ENCODE results near the gene POT1. TPM values are rescaled to one million over a fixed set of nuclear protein-coding genes. Genes with fewer than 3 reads are reported as not detected.

Gene POT1
- total and polyA plus RNA-seq, 2 experiments from 2014 or later, result 12.0 to 40.4 TPM

DNA sequence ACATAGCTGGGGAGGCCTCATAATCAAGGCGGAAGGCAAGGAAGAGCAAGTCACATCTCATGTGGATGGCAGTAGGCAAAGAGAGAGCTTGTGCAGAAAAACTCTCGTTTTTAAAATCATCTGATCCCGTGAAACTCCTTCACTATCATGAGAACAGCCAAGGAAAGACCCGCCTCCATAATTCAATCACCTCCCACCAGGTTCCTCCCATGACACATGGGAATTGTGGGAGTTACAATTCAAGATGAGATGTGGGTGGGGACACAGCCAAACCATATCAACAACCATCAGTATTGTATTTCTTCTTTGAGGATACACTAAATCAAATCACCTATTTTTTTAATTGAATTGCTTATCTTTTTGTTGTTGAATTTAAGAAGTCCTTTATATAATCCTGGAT is 16.7 kb downstream of the POT1 start:
- Histone ChIP-seq H3K79me2 (replicated peaks; ENCODE audit: insufficient read depth) (peaks cover 17% of the 10 kb centered on the region), H3K4me3 (no peak overlapping the region), H3F3A (replicated peaks; ENCODE audit: low read depth) (no peaks in the 10 kb centered on the region), H3K4me2 (no peak overlapping the region), H4K20me1 (replicated peaks; ENCODE audit: insufficient read depth) (0 out of 2 replicates have a peak, but pooled peaks cover 2% of the 10 kb centered on the region), H2AFZ (no peak overlapping the region), H3K27me3 (ENCODE audit: insufficient read depth) (no peaks in the 10 kb centered on the region), H3K36me3 (ENCODE audit: insufficient read depth) (no peaks in the 10 kb centered on the region), H3K27ac (ENCODE audit: low read depth) (no peak overlapping the region), H3K9me2 (ENCODE audit: insufficient read depth) (no peaks in the 10 kb centered on the region), H3K4me1 (ENCODE audit: insufficient read depth) (no peaks in the 10 kb centered on the region)
- no peaks in the 10 kb centered on the region for H3K27me3 Mint-ChIP-seq (ENCODE audit: insufficient read depth, low read depth, poor library complexity)
- H3K4me3 Mint-ChIP-seq, result no peak overlapping the region
- H3K27ac Mint-ChIP-seq, result no peak overlapping the region
- ATAC-seq (no peak), DNase-seq (ENCODE audit: low spot score) (no peak)
- H3K9me3 Mint-ChIP-seq, result no peaks in the 10 kb centered on the region
- TF ChIP-seq POLR2AphosphoS5 (IDR thresholded peaks at IDR 0.05; ENCODE audit: low read depth), result no peak
- TF ChIP-seq, protein P1, sequence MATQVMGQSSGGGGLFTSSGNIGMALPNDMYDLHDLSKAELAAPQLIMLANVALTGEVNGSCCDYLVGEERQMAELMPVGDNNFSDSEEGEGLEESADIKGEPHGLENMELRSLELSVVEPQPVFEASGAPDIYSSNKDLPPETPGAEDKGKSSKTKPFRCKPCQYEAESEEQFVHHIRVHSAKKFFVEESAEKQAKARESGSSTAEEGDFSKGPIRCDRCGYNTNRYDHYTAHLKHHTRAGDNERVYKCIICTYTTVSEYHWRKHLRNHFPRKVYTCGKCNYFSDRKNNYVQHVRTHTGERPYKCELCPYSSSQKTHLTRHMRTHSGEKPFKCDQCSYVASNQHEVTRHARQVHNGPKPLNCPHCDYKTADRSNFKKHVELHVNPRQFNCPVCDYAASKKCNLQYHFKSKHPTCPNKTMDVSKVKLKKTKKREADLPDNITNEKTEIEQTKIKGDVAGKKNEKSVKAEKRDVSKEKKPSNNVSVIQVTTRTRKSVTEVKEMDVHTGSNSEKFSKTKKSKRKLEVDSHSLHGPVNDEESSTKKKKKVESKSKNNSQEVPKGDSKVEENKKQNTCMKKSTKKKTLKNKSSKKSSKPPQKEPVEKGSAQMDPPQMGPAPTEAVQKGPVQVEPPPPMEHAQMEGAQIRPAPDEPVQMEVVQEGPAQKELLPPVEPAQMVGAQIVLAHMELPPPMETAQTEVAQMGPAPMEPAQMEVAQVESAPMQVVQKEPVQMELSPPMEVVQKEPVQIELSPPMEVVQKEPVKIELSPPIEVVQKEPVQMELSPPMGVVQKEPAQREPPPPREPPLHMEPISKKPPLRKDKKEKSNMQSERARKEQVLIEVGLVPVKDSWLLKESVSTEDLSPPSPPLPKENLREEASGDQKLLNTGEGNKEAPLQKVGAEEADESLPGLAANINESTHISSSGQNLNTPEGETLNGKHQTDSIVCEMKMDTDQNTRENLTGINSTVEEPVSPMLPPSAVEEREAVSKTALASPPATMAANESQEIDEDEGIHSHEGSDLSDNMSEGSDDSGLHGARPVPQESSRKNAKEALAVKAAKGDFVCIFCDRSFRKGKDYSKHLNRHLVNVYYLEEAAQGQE (IDR thresholded peaks at IDR 0.05; ENCODE audit: unreplicated experiment), result no peak
- no peak for TF ChIP-seq EZH2 (IDR thresholded peaks at IDR 0.05; ENCODE audit: low read depth, unreplicated experiment)
- no peak for TF ChIP-seq STAT1 (IDR thresholded peaks at IDR 0.05; ENCODE audit: unreplicated experiment)
- no peak for TF ChIP-seq ZNF331 (CRISPR knock-in tag; IDR thresholded peaks at IDR 0.05; ENCODE audit: low read depth)
- TF ChIP-seq CREB1 (CRISPR knock-in tag; IDR thresholded peaks at IDR 0.05; ENCODE audit: low read depth), result no peak
- no peaks in the 10 kb centered on the region; the same call in 2 of the 3 replicates for H3K36me3 Mint-ChIP-seq (ENCODE audit: low read depth)
- peaks cover 2% of the 10 kb centered on the region; the same call in 2 of the 3 replicates for H3K4me1 Mint-ChIP-seq

- H3F3A ChIP-seq (replicated peaks; ENCODE audit: low read depth), result no peaks in the 10 kb centered on the region
- H3K27ac Mint-ChIP-seq, result no peak overlapping the region
- no peaks in the 10 kb centered on the region for H3K27me3 Mint-ChIP-seq (ENCODE audit: insufficient read depth, low read depth, poor library complexity)
- no peak overlapping the region for H3K4me2 ChIP-seq
- DNase-seq (ENCODE audit: low spot score) (no peak), ATAC-seq (no peak)
- H3K4me3 ChIP-seq, result no peak overlapping the region
- H3K36me3 ChIP-seq (ENCODE audit: insufficient read depth), result no peaks in the 10 kb centered on the region
- no peak overlapping the region for H3K4me3 Mint-ChIP-seq
- H3K36me3 Mint-ChIP-seq (ENCODE audit: low read depth), result peaks cover 4% of the 10 kb centered on the region; the same call in 2 of the 3 replicates
- peaks cover 9% of the 10 kb centered on the region; the same call in 2 of the 3 replicates for H3K9me3 Mint-ChIP-seq
- H2AFZ ChIP-seq, result no peak overlapping the region
- H3K4me1 ChIP-seq (ENCODE audit: insufficient read depth), result no peaks in the 10 kb centered on the region
- no peak overlapping the region for H3K27ac ChIP-seq (ENCODE audit: low read depth)
- H3K4me1 Mint-ChIP-seq, result no peaks in the 10 kb centered on the region
- H3K9me2 ChIP-seq (ENCODE audit: insufficient read depth), result no peaks in the 10 kb centered on the region
- H4K20me1 ChIP-seq (replicated peaks; ENCODE audit: insufficient read depth), result 0 out of 2 replicates have a peak, but pooled peaks cover 4% of the 10 kb centered on the region
- H3K27me3 ChIP-seq (ENCODE audit: insufficient read depth), result no peaks in the 10 kb centered on the region
- H3K79me2 ChIP-seq (replicated peaks; ENCODE audit: insufficient read depth), result peaks cover 14% of the 10 kb centered on the region
- TF ChIP-seq EZH2 (IDR thresholded peaks at IDR 0.05; ENCODE audit: low read depth, unreplicated experiment) (no peak), CREB1 (CRISPR knock-in tag; IDR thresholded peaks at IDR 0.05; ENCODE audit: low read depth) (no peak), ZNF331 (CRISPR knock-in tag; IDR thresholded peaks at IDR 0.05; ENCODE audit: low read depth) (no peak), POLR2AphosphoS5 (IDR thresholded peaks at IDR 0.05; ENCODE audit: low read depth) (no peak)
- TF ChIP-seq, protein P2, sequence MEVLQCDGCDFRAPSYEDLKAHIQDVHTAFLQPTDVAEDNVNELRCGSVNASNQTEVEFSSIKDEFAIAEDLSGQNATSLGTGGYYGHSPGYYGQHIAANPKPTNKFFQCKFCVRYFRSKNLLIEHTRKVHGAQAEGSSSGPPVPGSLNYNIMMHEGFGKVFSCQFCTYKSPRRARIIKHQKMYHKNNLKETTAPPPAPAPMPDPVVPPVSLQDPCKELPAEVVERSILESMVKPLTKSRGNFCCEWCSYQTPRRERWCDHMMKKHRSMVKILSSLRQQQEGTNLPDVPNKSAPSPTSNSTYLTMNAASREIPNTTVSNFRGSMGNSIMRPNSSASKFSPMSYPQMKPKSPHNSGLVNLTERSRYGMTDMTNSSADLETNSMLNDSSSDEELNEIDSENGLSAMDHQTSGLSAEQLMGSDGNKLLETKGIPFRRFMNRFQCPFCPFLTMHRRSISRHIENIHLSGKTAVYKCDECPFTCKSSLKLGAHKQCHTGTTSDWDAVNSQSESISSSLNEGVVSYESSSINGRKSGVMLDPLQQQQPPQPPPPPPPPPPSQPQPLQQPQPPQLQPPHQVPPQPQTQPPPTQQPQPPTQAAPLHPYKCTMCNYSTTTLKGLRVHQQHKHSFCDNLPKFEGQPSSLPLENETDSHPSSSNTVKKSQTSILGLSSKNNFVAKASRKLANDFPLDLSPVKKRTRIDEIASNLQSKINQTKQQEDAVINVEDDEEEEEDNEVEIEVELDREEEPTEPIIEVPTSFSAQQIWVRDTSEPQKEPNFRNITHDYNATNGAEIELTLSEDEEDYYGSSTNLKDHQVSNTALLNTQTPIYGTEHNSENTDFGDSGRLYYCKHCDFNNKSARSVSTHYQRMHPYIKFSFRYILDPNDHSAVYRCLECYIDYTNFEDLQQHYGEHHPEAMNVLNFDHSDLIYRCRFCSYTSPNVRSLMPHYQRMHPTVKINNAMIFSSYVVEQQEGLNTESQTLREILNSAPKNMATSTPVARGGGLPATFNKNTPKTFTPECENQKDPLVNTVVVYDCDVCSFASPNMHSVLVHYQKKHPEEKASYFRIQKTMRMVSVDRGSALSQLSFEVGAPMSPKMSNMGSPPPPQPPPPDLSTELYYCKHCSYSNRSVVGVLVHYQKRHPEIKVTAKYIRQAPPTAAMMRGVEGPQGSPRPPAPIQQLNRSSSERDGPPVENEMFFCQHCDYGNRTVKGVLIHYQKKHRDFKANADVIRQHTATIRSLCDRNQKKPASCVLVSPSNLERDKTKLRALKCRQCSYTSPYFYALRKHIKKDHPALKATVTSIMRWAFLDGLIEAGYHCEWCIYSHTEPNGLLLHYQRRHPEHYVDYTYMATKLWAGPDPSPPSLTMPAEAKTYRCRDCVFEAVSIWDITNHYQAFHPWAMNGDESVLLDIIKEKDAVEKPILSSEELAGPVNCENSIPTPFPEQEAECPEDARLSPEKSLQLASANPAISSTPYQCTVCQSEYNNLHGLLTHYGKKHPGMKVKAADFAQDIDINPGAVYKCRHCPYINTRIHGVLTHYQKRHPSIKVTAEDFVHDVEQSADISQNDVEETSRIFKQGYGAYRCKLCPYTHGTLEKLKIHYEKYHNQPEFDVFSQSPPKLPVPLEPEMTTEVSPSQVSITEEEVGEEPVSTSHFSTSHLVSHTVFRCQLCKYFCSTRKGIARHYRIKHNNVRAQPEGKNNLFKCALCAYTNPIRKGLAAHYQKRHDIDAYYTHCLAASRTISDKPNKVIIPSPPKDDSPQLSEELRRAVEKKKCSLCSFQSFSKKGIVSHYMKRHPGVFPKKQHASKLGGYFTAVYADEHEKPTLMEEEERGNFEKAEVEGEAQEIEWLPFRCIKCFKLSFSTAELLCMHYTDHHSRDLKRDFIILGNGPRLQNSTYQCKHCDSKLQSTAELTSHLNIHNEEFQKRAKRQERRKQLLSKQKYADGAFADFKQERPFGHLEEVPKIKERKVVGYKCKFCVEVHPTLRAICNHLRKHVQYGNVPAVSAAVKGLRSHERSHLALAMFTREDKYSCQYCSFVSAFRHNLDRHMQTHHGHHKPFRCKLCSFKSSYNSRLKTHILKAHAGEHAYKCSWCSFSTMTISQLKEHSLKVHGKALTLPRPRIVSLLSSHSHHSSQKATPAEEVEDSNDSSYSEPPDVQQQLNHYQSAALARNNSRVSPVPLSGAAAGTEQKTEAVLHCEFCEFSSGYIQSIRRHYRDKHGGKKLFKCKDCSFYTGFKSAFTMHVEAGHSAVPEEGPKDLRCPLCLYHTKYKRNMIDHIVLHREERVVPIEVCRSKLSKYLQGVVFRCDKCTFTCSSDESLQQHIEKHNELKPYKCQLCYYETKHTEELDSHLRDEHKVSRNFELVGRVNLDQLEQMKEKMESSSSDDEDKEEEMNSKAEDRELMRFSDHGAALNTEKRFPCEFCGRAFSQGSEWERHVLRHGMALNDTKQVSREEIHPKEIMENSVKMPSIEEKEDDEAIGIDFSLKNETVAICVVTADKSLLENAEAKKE (CRISPR knock-in tag; IDR thresholded peaks at IDR 0.05), result no peak
- TF ChIP-seq, protein P3, sequence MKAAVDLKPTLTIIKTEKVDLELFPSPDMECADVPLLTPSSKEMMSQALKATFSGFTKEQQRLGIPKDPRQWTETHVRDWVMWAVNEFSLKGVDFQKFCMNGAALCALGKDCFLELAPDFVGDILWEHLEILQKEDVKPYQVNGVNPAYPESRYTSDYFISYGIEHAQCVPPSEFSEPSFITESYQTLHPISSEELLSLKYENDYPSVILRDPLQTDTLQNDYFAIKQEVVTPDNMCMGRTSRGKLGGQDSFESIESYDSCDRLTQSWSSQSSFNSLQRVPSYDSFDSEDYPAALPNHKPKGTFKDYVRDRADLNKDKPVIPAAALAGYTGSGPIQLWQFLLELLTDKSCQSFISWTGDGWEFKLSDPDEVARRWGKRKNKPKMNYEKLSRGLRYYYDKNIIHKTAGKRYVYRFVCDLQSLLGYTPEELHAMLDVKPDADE (IDR thresholded peaks at IDR 0.05), result no peak
Measured at GRCh38 chr7:124909808-124910207, 19.8 kb downstream of the POT1 start.

Measured in GM23338 (cell line).